CD4-positive, alpha-beta T cell treated with Interleukin-6 for 4 hours (primary cell): ENCODE data around the gene N4BP2L2.
"Not testable (repeated sequence)": the region's sequence is repeated elsewhere in the genome, so short reads cannot be mapped to it uniquely, and the experiment has no call there.

ENCODE experiments used
- DNase-seq: peaks from one replicate; pipeline ENCODE4 v3.0.0-alpha.2; 2020; ENCODE audit warnings: mixed read lengths

N4BP2L2 gene

GRCh38 chr13:32538621-32539246 is at the start of gene N4BP2L2:
TSS of gene N4BP2L2 (minus strand) at chr13:32538795. CDS start at chr13:32537027, 1,768 bp downstream.
- peak; percentile 91 for DNase-seq

- DNase-seq: no peak
Observed at GRCh38 chr13:32587811-32588170, 49.2 kb upstream of the N4BP2L2 start.

- peak; percentile 68 for DNase-seq
Observed at GRCh38 chr13:32587011-32587810, 48.6 kb upstream of the N4BP2L2 start.

- DNase-seq: peak; percentile 95
Observed at GRCh38 chr13:32586080-32586900, 47.7 kb upstream of the N4BP2L2 start, which contains the start of gene PDS5B. TSS of gene PDS5B (plus strand) at chr13:32586452. CDS start at chr13:32648773, 62,321 bp downstream.

GRCh38 chr13:32585550-32586079 is 47.0 kb upstream of the N4BP2L2 start:
- peak; percentile 17 for DNase-seq

GRCh38 chr13:32582991-32583390 is 44.4 kb upstream of the N4BP2L2 start:
- DNase-seq: no peak

GRCh38 chr13:32582281-32582680 is 43.7 kb upstream of the N4BP2L2 start:
- no peak for DNase-seq

GRCh38 chr13:32581177-32581786 is 42.7 kb upstream of the N4BP2L2 start:
- DNase-seq: no peak

- DNase-seq: no peak
Observed at GRCh38 chr13:32577032-32577431, 38.4 kb upstream of the N4BP2L2 start.

- not testable (repeated sequence) for DNase-seq
Observed at GRCh38 chr13:32575687-32576086, 37.1 kb upstream of the N4BP2L2 start.

- DNase-seq: not testable (repeated sequence)
Observed at GRCh38 chr13:32560842-32561241, 22.2 kb upstream of the N4BP2L2 start.

- no peak for DNase-seq
Observed at GRCh38 chr13:32555613-32556012, 17.0 kb upstream of the N4BP2L2 start.

- no peak for DNase-seq
Observed at GRCh38 chr13:32553720-32554119, 15.1 kb upstream of the N4BP2L2 start.

GRCh38 chr13:32549788-32550187 is 11.2 kb upstream of the N4BP2L2 start:
- no peak for DNase-seq

- DNase-seq: no peak
Observed at GRCh38 chr13:32548837-32549236, 10.2 kb upstream of the N4BP2L2 start.

- DNase-seq: no peak
Observed at GRCh38 chr13:32545083-32545482, 6.5 kb upstream of the N4BP2L2 start.

GRCh38 chr13:32542221-32542620 is 3.6 kb upstream of the N4BP2L2 start:
- no peak for DNase-seq

- DNase-seq: no peak
Observed at GRCh38 chr13:32538143-32538620, 413 bp downstream of the N4BP2L2 start.

GRCh38 chr13:32537580-32538142 is 934 bp downstream of the N4BP2L2 start:
- peak; percentile 40 for DNase-seq

GRCh38 chr13:32535748-32536147 is 2.8 kb downstream of the N4BP2L2 start:
- DNase-seq: no peak

- no peak for DNase-seq
Observed at GRCh38 chr13:32535115-32535514, 3.5 kb downstream of the N4BP2L2 start.

GRCh38 chr13:32530841-32531253 is 7.7 kb downstream of the N4BP2L2 start:
- no peak for DNase-seq
